Ecto neural progenitor cell (in vitro differentiated cells): Measurements from ENCODE around the gene PREX1.
A peak's percentile ranks its signal among the peaks of the same experiment; 100 is the strongest.
"Not testable (repeated sequence)": the region's sequence is repeated elsewhere in the genome, so short reads cannot be mapped to it uniquely, and the experiment has no call there.

Experiments used
- DNase-seq: peaks from one replicate; pipeline ENCODE4 v3.0.0-alpha.2; 2018; ENCODE audit warnings: low spot score

PREX1 gene

GRCh38 chr20:48846516-48847492 is 19.0 kb upstream of the PREX1 start:
- peak; percentile 62 for DNase-seq

- DNase-seq: no peak
These were observed 18.0 kb upstream of the PREX1 start for GRCh38 chr20:48845721-48846306.

GRCh38 chr20:48844996-48845395 is 17.2 kb upstream of the PREX1 start:
- DNase-seq: no peak

- not testable (repeated sequence) for DNase-seq
These were observed 16.1 kb upstream of the PREX1 start for GRCh38 chr20:48843896-48844295.

- DNase-seq: no peak
These were observed 15.4 kb upstream of the PREX1 start for GRCh38 chr20:48843057-48843806.

GRCh38 chr20:48841875-48842529 is 14.2 kb upstream of the PREX1 start:
- no peak for DNase-seq

GRCh38 chr20:48841196-48841874 is 13.5 kb upstream of the PREX1 start:
- DNase-seq: no peak

GRCh38 chr20:48839154-48839917 is 11.5 kb upstream of the PREX1 start:
- DNase-seq: no peak

GRCh38 chr20:48837014-48837413 is 9.2 kb upstream of the PREX1 start:
- no peak for DNase-seq

- no peak for DNase-seq
These were observed 7.6 kb upstream of the PREX1 start for GRCh38 chr20:48835390-48835789.

GRCh38 chr20:48834278-48834677 is 6.5 kb upstream of the PREX1 start:
- no peak for DNase-seq

- DNase-seq: no peak
These were observed 4.6 kb upstream of the PREX1 start for GRCh38 chr20:48832405-48832730.

- DNase-seq: no peak
These were observed 4.1 kb upstream of the PREX1 start for GRCh38 chr20:48831718-48832404.

GRCh38 chr20:48830826-48831318 is 3.1 kb upstream of the PREX1 start:
- no peak for DNase-seq

GRCh38 chr20:48829940-48830339 is 2.1 kb upstream of the PREX1 start:
- no peak for DNase-seq

GRCh38 chr20:48828734-48829460 is 1.1 kb upstream of the PREX1 start:
- DNase-seq: no peak

- DNase-seq: peak; percentile 79
These were observed 672 bp downstream of the PREX1 start for GRCh38 chr20:48826883-48827771.

- peak; percentile 76 for DNase-seq
These were observed 1.3 kb downstream of the PREX1 start for GRCh38 chr20:48826480-48826879.
